Osteocyte (in vitro differentiated cells): ENCODE data around the gene POM121L2. TPM values are rescaled to one million over a fixed set of nuclear protein-coding genes. Genes with fewer than 3 reads are reported as not detected.

Experiments
- DNase-seq: peaks from one replicate; pipeline ENCODE4 v3.0.0; 2021; ENCODE audit warnings: mixed read lengths; ENCODE audit not compliant: unreplicated experiment; ENCODE audit errors: extremely low spot score
- H3K27ac Mint-ChIP-seq: one replicate; pipeline ENCODE4 v1.8.0; 2021; ENCODE audit warnings: mild to moderate bottlenecking, mixed read lengths; ENCODE audit not compliant: unreplicated experiment
- H3K27me3 Mint-ChIP-seq: one replicate; pipeline ENCODE4 v1.8.0; 2021; ENCODE audit warnings: mixed read lengths; ENCODE audit not compliant: unreplicated experiment
- H3K36me3 Mint-ChIP-seq: one replicate; pipeline ENCODE4 v1.8.0; 2021; ENCODE audit warnings: mixed read lengths; ENCODE audit not compliant: unreplicated experiment
- H3K4me1 Mint-ChIP-seq: one replicate; pipeline ENCODE4 v1.8.0; 2021; ENCODE audit warnings: mixed read lengths; ENCODE audit not compliant: unreplicated experiment
- H3K4me3 Mint-ChIP-seq: one replicate; pipeline ENCODE4 v1.8.0; 2021; ENCODE audit warnings: mild to moderate bottlenecking, moderate library complexity, mixed read lengths; ENCODE audit not compliant: unreplicated experiment
- H3K9me3 Mint-ChIP-seq: one replicate; pipeline ENCODE4 v1.8.0; 2021; ENCODE audit warnings: mixed read lengths; ENCODE audit not compliant: unreplicated experiment
- total RNA-seq: library from RNA; stranded (reverse); gene quantifications from 2 replicates; pipeline ENCODE4 v1.2.1, GENCODE V29; 2021
- TF ChIP-seq, protein P1 (sequence below): fragments of 200-600 bp; sonication (generic); IDR thresholded peaks from 2 replicates; pipeline ENCODE4 v1.5.0; 2021; ENCODE audit warnings: antibody characterized with exemption, mild to moderate bottlenecking, moderate library complexity

Gene POM121L2
- total RNA-seq, 1 donor from 2014 or later = not detected

DNA sequence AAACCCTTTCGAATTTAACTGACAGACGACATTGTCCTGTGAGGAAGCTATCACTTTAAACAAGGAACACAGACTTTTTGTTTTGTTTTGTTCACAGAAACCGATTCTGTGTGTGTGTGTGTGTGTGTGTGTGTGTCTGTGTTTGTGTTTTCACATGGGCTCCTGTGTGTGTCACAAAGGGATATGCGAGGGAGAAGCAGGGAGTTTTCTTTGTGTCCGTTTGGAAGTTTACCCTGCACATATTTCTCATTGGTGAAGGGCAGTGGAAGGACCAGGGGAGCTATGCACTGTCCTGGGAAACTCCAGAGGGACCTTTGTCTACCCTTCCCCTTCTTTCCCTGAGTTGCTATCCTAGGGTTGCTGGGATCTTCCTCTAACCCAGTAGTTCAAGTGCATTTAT lies 17.7 kb downstream of the POM121L2 start:
- no peak overlapping the region for H3K27ac Mint-ChIP-seq

DNA sequence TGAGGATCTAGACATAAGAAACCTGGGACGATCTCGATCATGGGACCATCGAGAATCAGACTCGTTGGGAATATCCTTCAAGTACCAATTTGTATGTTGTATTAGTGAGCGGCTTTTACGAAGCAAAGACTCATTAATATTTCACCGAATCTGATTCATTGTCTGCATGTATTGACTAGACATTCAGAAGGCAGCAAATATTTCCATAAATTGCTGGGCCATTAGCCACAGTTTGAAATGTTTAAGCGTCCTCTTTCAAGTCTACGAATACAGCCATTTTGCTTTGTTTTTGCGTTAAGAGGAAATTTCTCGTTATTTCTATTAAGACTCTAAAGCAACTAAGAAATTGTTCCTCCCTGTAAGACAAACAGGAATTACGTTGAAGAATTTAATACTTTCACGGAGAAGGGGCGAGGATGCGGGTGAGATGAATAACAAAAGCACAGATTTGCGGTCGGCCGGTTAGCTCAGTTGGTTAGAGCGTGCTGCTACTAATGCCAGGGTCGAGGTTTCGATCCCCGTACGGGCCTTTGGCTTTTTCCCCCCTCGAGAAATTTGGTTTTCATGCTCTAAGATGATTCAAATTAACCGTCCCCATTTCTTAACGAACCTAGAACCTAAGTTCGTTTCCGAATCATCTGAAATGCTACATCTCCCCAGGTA lies 18.5 kb downstream of the POM121L2 start:
- Mint-ChIP-seq H3K4me1 (peaks cover 30% of the 10 kb centered on the region), H3K9me3 (peaks cover 16% of the 10 kb centered on the region), H3K4me3 (no peak overlapping the region), H3K36me3 (no peaks in the 10 kb centered on the region), H3K27ac (no peak overlapping the region), H3K27me3 (peaks cover 87% of the 10 kb centered on the region)
- no peak for DNase-seq
- TF ChIP-seq, protein P1, sequence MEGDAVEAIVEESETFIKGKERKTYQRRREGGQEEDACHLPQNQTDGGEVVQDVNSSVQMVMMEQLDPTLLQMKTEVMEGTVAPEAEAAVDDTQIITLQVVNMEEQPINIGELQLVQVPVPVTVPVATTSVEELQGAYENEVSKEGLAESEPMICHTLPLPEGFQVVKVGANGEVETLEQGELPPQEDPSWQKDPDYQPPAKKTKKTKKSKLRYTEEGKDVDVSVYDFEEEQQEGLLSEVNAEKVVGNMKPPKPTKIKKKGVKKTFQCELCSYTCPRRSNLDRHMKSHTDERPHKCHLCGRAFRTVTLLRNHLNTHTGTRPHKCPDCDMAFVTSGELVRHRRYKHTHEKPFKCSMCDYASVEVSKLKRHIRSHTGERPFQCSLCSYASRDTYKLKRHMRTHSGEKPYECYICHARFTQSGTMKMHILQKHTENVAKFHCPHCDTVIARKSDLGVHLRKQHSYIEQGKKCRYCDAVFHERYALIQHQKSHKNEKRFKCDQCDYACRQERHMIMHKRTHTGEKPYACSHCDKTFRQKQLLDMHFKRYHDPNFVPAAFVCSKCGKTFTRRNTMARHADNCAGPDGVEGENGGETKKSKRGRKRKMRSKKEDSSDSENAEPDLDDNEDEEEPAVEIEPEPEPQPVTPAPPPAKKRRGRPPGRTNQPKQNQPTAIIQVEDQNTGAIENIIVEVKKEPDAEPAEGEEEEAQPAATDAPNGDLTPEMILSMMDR = no peak

More for the DNA sequence above, 17.7 kb downstream of the POM121L2 start:
- no peak for DNase-seq
- TF ChIP-seq, protein P1 = no peak
- H3K36me3 Mint-ChIP-seq = no peaks in the 10 kb centered on the region
- no peak overlapping the region for H3K4me3 Mint-ChIP-seq
- peaks cover 85% of the 10 kb centered on the region for H3K27me3 Mint-ChIP-seq
- H3K9me3 Mint-ChIP-seq = peaks cover 16% of the 10 kb centered on the region
- peaks cover 27% of the 10 kb centered on the region for H3K4me1 Mint-ChIP-seq

DNA sequence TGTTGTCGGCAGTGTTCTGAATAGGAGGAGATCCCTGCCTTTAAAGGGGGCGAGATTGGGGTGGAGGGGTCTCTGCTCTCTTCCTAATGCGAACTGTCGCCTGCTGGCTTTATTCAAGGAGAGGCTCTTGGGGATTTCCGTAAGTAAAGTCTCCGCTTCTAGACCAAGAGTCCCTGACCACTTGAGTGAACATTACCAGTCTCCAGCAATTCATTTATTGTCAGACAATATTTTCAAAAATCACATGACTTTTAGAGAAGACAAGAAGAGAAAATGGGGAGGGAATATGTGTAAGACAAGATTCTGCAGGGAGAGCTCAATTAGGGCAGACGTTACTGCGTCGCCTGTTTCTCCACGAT lies 21.2 kb downstream of the POM121L2 start:
- TF ChIP-seq, protein P1 = no peak
- Mint-ChIP-seq H3K4me1 (peaks cover 23% of the 10 kb centered on the region), H3K9me3 (peaks cover 16% of the 10 kb centered on the region), H3K4me3 (no peak overlapping the region), H3K27me3 (peaks cover 86% of the 10 kb centered on the region), H3K36me3 (no peaks in the 10 kb centered on the region), H3K27ac (no peak overlapping the region)
- DNase-seq = no peak

DNA sequence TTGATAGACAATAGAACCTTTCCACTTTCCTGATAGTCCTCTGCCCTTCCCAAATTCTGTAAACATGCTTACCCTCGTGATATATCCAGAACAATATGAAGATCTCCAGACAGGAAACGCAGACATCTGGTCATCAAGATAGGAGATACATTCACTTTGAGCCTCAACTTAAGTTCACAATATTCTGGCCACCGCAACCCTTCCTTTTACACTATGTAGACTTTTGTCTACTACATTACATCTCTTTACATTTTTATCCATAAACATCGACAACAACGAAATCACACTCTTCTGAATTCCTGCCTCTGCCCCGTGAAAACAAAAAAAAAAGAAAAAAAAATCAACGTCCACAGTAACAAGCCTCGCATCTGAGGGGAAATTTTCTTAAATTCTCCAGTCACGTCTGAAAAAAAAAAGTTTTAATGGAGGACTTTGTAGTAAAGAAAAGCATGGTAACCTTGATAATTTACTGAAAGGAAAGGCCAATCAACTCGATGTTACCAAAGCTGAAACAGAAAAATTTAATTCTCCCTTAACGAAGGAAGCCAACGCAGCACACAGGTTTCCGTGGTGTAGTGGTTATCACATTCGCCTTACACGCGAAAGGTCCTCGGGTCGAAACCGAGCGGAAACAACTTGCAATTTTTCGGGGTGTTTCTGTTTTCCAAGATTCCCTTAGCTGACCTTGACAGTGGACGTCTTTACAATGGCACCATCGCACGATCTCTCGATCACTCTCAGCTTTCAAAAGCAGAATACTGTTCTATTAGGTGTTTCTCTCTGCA lies 21.8 kb downstream of the POM121L2 start:
- Mint-ChIP-seq H3K36me3 (no peaks in the 10 kb centered on the region), H3K27ac (no peak overlapping the region), H3K4me3 (no peak overlapping the region), H3K4me1 (peaks cover 18% of the 10 kb centered on the region), H3K27me3 (peaks cover 85% of the 10 kb centered on the region), H3K9me3 (peaks cover 16% of the 10 kb centered on the region)
- TF ChIP-seq, protein P1 = no peak
- DNase-seq = no peak
